T47D (cell line): ENCODE results near the gene HDC.

Experiments used
- DNase-seq, 2 experiments: peaks; one replicate each; pipeline versions ENCODE4 v3.0.0 to v3.0.0-alpha.2; 2011 to 2012; ENCODE audit warnings: low read depth in 1 of 2, low spot score in 1 of 2
- JUND ChIP-seq: IDR thresholded peaks from 2 replicates; pipeline ENCODE4 v1.6.1; 2012; ENCODE audit warnings: low read depth
- in situ Hi-C: cut with HindIII; loops from 2 replicates; pipeline ENCODE4 v1.10.0; 2016; ENCODE audit warnings: low sequenced_read_pairs, low pct_unique_long_range_greater_than_20kb

HDC gene

DNA sequence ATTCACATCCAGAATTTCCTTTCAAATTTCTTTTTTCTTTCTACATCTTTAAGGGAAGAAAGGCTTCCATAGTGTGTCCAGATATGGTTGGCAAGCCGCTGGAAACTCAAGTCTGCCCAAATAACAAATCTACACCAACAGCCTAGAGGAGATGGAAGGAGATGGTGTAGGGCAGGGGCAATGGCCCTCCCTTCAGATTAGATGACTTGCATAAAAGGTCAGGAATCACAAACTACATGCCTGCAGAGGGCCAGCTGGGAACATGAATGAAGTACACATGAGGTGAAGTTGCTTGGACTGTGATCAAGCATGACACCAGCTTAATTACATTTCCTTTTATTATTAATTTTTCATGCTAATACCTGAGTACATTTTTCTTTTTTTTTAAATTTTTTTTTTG, 73.4 kb downstream of the HDC start:
- no peak for TF ChIP-seq JUND
- in situ Hi-C loops, result no loop called here
- no peak for DNase-seq
